SK-N-SH (cell line): Measurements from ENCODE around the gene ZNF575. TPM values are rescaled to one million over a fixed set of nuclear protein-coding genes. Genes with fewer than 3 reads are reported as not detected.

ENCODE experiments used
- CTCF ChIA-PET: fragments of 300-600, 350-600 bp; formaldehyde crosslinking; extraction: SDS; loops from one replicate; lab custom pipeline; 2021; lab: Yijun Ruan, JAX
- POLR2A ChIA-PET: fragments of 350-600 bp; sonication (Branson Sonifier 250); formaldehyde crosslinking; extraction: SDS; loops from one replicate; lab custom pipeline; 2020; ENCODE audit warnings: antibody characterized with exemption, inconsistent platforms; lab: Yijun Ruan, JAX
- DNase-seq: peaks from one replicate; pipeline ENCODE4 v3.0.0; 2012
- H2AFZ ChIP-seq: fragments of 200-600 bp; sonication (generic); 2 replicates; pipeline ENCODE4 v1.8.1; 2016; ENCODE audit warnings: antibody characterized with exemption, mild to moderate bottlenecking, low read depth
- H3F3A ChIP-seq: fragments of 200-600 bp; sonication (generic); replicated peaks from 2 replicates; pipeline ENCODE3; 2016; ENCODE audit warnings: antibody characterized with exemption, mild to moderate bottlenecking; ENCODE audit not compliant: insufficient read depth
- H3K27ac ChIP-seq, 2 experiments: fragments of 200-500 bp in 1 of 2; fragments of 200-600 bp in 1 of 2; sonication (Bioruptor generic) in 1 of 2; sonication (generic), shearing (Covaris generic) in 1 of 2; 2 replicates each; pipeline versions ENCODE4 v1.5.1 to v1.6.1; 2014 to 2016; ENCODE audit warnings: low read depth in 2 of 2, inconsistent platforms in 1 of 2, low read length in 1 of 2, mild to moderate bottlenecking in 1 of 2, mixed read lengths in 1 of 2
- H3K27me3 ChIP-seq: fragments of 200-600 bp; sonication (generic), shearing (Covaris generic); 2 replicates; pipeline ENCODE4 v1.6.1; 2016; ENCODE audit warnings: mixed run types; ENCODE audit not compliant: insufficient read depth
- H3K36me3 ChIP-seq, 2 experiments: fragments of 200-500 bp in 1 of 2; fragments of 200-600 bp in 1 of 2; sonication (Bioruptor generic) in 1 of 2; sonication (generic) in 1 of 2; replicated peaks in 1 of 2; 2 replicates each; pipeline versions ENCODE3 to v1.5.1; 2014 to 2016; ENCODE audit warnings: low read length in 1 of 2, mild to moderate bottlenecking in 1 of 2; ENCODE audit not compliant: insufficient read depth in 2 of 2, control insufficient read depth in 1 of 2
- H3K4me1 ChIP-seq, 2 experiments: fragments of 200-500 bp in 1 of 2; fragments of 200-600 bp in 1 of 2; sonication (Bioruptor generic) in 1 of 2; sonication (generic), shearing (Covaris generic) in 1 of 2; 2 replicates each; pipeline versions ENCODE4 v1.5.1 to v1.6.1; 2014 to 2016; ENCODE audit warnings: low read depth in 1 of 2, low read length in 1 of 2, mixed run types in 1 of 2; ENCODE audit not compliant: insufficient read depth in 2 of 2, control insufficient read depth in 1 of 2
- H3K4me2 ChIP-seq: fragments of 200-600 bp; sonication (generic), shearing (Covaris generic); 2 replicates; pipeline ENCODE4 v1.6.1; 2017; ENCODE audit warnings: mixed run types
- H3K4me3 ChIP-seq, 2 experiments: fragments of 200-500 bp in 1 of 2; fragments of 200-600 bp in 1 of 2; sonication (Bioruptor generic) in 1 of 2; sonication (generic), shearing (Covaris generic) in 1 of 2; 2 replicates each; pipeline versions ENCODE4 v1.5.1 to v1.8.1; 2014 to 2016; ENCODE audit warnings: low read depth in 2 of 2, inconsistent platforms in 1 of 2, low read length in 1 of 2, mild to moderate bottlenecking in 1 of 2, mixed read lengths in 1 of 2, moderate library complexity in 1 of 2
- H3K79me2 ChIP-seq: fragments of 200-600 bp; sonication (generic); 2 replicates; pipeline ENCODE4 v1.8.1; 2017; ENCODE audit warnings: mild to moderate bottlenecking; ENCODE audit not compliant: insufficient read depth
- H3K9ac ChIP-seq: fragments of 200-600 bp; sonication (generic); 2 replicates; pipeline ENCODE4 v1.6.1; 2017; ENCODE audit warnings: mixed run types
- H3K9me2 ChIP-seq: fragments of 200-600 bp; sonication (generic); 2 replicates; pipeline ENCODE4 v1.6.1; 2017; ENCODE audit warnings: mixed run types
- H3K9me3 ChIP-seq: fragments of 200-600 bp; sonication (generic); 2 replicates; pipeline ENCODE4 v1.6.1; 2017; ENCODE audit warnings: mixed run types, mild to moderate bottlenecking, moderate library complexity
- H4K20me1 ChIP-seq: fragments of 200-600 bp; sonication (generic); 2 replicates; pipeline ENCODE4 v1.6.1; 2017; ENCODE audit warnings: mild to moderate bottlenecking, mixed run types; ENCODE audit not compliant: insufficient read depth
- CHD2 ChIP-seq: fragments of 150-350 bp; IDR thresholded peaks from 2 replicates; pipeline ENCODE4 v1.6.1; 2018; ENCODE audit warnings: low read length; ENCODE audit not compliant: partially characterized antibody
- CTCF ChIP-seq: fragments of 200-600 bp; sonication (generic); IDR thresholded peaks from 2 replicates; pipeline ENCODE4 v1.6.1; 2017; ENCODE audit warnings: antibody characterized with exemption, mild to moderate bottlenecking, moderate library complexity
- EP300 ChIP-seq, 2 experiments: IDR thresholded peaks; 2 replicates each; pipeline versions ENCODE4 v1.4.0 to v1.6.1; 2012; ENCODE audit warnings: borderline replicate concordance in 1 of 2, low read depth in 1 of 2, low read length in 1 of 2
- FOXJ3 ChIP-seq: sonication (generic); formaldehyde crosslinking; IDR thresholded peaks from 2 replicates; pipeline ENCODE4 v1.5.1; 2020; ENCODE audit warnings: mild to moderate bottlenecking, missing genetic modification reagents
- MXI1 ChIP-seq: IDR thresholded peaks from 2 replicates; pipeline ENCODE4 v1.6.1; 2012; ENCODE audit warnings: mild to moderate bottlenecking, low read depth, low read length, improper control_type of control experiment
- NFIC ChIP-seq: IDR thresholded peaks from 2 replicates; pipeline ENCODE4 v1.4.0; 2012; ENCODE audit warnings: borderline replicate concordance
- POLR2AphosphoS5 ChIP-seq: IDR thresholded peaks from 2 replicates; pipeline ENCODE4 v1.6.1; 2012; ENCODE audit warnings: low read depth, low read length
- REST ChIP-seq: IDR thresholded peaks from 2 replicates; pipeline ENCODE4 v1.6.1; 2012; ENCODE audit warnings: mild to moderate bottlenecking, low read depth, low read length, moderate library complexity
- RFX5 ChIP-seq: IDR thresholded peaks from 2 replicates; pipeline ENCODE4 v1.6.1; 2012; ENCODE audit warnings: mild to moderate bottlenecking, improper control_type of control experiment, low read length
- RXRA ChIP-seq: IDR thresholded peaks from 2 replicates; pipeline ENCODE4 v1.4.0; 2012; ENCODE audit warnings: low read depth, mild to moderate bottlenecking, borderline replicate concordance
- SIN3A ChIP-seq: IDR thresholded peaks from 2 replicates; pipeline ENCODE4 v1.6.1; 2012; ENCODE audit warnings: low read depth, mild to moderate bottlenecking, low read length, moderate library complexity, borderline replicate concordance
- TAF1 ChIP-seq: IDR thresholded peaks from 2 replicates; pipeline ENCODE4 v1.6.1; 2012; ENCODE audit warnings: low read depth, mild to moderate bottlenecking, low read length, moderate library complexity, borderline replicate concordance
- TCF12 ChIP-seq: IDR thresholded peaks from 2 replicates; pipeline ENCODE4 v1.4.0; 2012
- YY1 ChIP-seq: IDR thresholded peaks from 2 replicates; pipeline ENCODE4 v1.4.0; 2012; ENCODE audit warnings: low read depth, mild to moderate bottlenecking
- WGBS: methylation state at CpG from one replicate; pipeline ENCODE4 v1.1.6; 2017; ENCODE audit warnings: low lambda C conversion rate; 5-methylcytosine and 5-hydroxymethylcytosine counted together
- polyA plus RNA-seq, 3 experiments: library from polyadenylated mRNA; depleted of rRNA; stranded (reverse); fragments of >200 nt; gene quantifications; 2 replicates each; pipeline ENCODE4 v1.2.3, GENCODE V29; 2012
- TF ChIP-seq, protein P1 (sequence below): IDR thresholded peaks from 2 replicates; pipeline ENCODE4 v1.4.0; 2012; ENCODE audit warnings: low read depth, borderline replicate concordance

The ZNF575 gene
- polyA plus RNA-seq, 1 of the 3 experiments (the other 2 are of a cell fraction), result 1.0 TPM

GRCh38 chr19:43562226-43562697 is 29.3 kb downstream of the ZNF575 start:
- Histone ChIP-seq H4K20me1 (0 out of 2 replicates have a peak, but pooled peaks cover 2% of the 10 kb centered on the region), H3K9me2 (no peaks in the 10 kb centered on the region), H3K4me3 (no peak overlapping the region), H3K9ac (no peak overlapping the region), H3K4me2 (no peak overlapping the region), H3K27ac (peak overlapping the region in 1 of 2 experiments; percentile 62; a peak in 1 of 4 replicates), H3K79me2 (peaks cover 21% of the 10 kb centered on the region; the same call in 1 of the 2 replicates), H3K27me3 (no peaks in the 10 kb centered on the region), H3K36me3 (peaks cover 3 to 11% of the 10 kb centered on the region in 2 experiments), H3K4me1 (peaks cover 0 to 14% of the 10 kb centered on the region in 2 experiments; a peak in 1 of 4 replicates), H2AFZ (no peak overlapping the region), H3F3A (peaks cover 26% of the 10 kb centered on the region), H3K9me3 (no peaks in the 10 kb centered on the region)
- no peak for DNase-seq
- POLR2A ChIA-PET, result no interaction called here
- WGBS, result 95% methylated on average over 6 of the region's 6 CpGs
- CTCF ChIA-PET, result interaction anchor here (1.7 kb wide), 1 partner anchor 33 kb away, joined by 6 read pairs; no protein-coding TSS in a partner anchor
- TF ChIP-seq, protein P1, sequence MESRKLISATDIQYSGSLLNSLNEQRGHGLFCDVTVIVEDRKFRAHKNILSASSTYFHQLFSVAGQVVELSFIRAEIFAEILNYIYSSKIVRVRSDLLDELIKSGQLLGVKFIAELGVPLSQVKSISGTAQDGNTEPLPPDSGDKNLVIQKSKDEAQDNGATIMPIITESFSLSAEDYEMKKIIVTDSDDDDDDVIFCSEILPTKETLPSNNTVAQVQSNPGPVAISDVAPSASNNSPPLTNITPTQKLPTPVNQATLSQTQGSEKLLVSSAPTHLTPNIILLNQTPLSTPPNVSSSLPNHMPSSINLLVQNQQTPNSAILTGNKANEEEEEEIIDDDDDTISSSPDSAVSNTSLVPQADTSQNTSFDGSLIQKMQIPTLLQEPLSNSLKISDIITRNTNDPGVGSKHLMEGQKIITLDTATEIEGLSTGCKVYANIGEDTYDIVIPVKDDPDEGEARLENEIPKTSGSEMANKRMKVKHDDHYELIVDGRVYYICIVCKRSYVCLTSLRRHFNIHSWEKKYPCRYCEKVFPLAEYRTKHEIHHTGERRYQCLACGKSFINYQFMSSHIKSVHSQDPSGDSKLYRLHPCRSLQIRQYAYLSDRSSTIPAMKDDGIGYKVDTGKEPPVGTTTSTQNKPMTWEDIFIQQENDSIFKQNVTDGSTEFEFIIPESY, result no peak
- TF ChIP-seq CTCF (no peak), POLR2AphosphoS5 (no peak), YY1 (no peak), RXRA (no peak), TAF1 (no peak), SIN3A (no peak), TCF12 (no peak), REST (no peak), NFIC (no peak), RFX5 (no peak), CHD2 (no peak), EP300 (IDR thresholded peaks at IDR 0.05; ENCODE audit: borderline replicate concordance in 1 of 2, low read depth in 1 of 2, low read length in 1 of 2) (no peak), MXI1 (no peak), FOXJ3 (CRISPR knock-in tag) (no peak)
